HCT116 (cell line): ENCODE results near the gene KIF18A. TPM values are rescaled to one million over a fixed set of nuclear protein-coding genes. Genes with fewer than 3 reads are reported as not detected.

ENCODE experiments used
- ATAC-seq: fragments of 200-7000 bp; cut with Tn5 transposase; 2 replicates; pipeline ENCODE4 v1.9.1; 2020; ENCODE audit warnings: mild to moderate bottlenecking, moderate library complexity
- BruUV-seq: library from RNA; stranded (reverse); fragments of 400-500 nt; replicated peaks from 2 replicates; lab custom pipeline; 2021; lab: Mats Ljungman, UMichigan
- CTCF ChIA-PET: fragments of 300-600 bp; sonication (Branson Sonifier 250); formaldehyde crosslinking; loops from one replicate; lab custom pipeline; 2021; ENCODE audit warnings: antibody characterized with exemption; lab: Charles Lee
- POLR2A ChIA-PET: fragments of 300-600, 350-600 bp; sonication (Branson Sonifier 250); formaldehyde crosslinking; loops from one replicate; lab custom pipeline; 2021; ENCODE audit warnings: antibody characterized with exemption; lab: Charles Lee
- RAD21 ChIA-PET, 2 experiments: fragments of 300-600 bp; sonication (Branson Sonifier 250); formaldehyde crosslinking; loops; one replicate each; lab custom pipeline; 2023; ENCODE audit warnings: low total read pairs in 2 of 2; ENCODE audit not compliant: uncharacterized antibody in 2 of 2, unreplicated experiment in 2 of 2, low non-redundant PET in 1 of 2; lab: Charles Lee
- DNase-seq: peaks from one replicate; pipeline ENCODE4 v3.0.0-alpha.2; 2010; ENCODE audit warnings: low read depth, low spot score
- H2AFZ ChIP-seq: fragments of 200-600 bp; shearing (Covaris generic), sonication (generic); 2 replicates; pipeline ENCODE4 v1.6.1; 2017; ENCODE audit warnings: low read depth, mixed run types, mixed read lengths, antibody characterized with exemption, low read length; ENCODE audit not compliant: poor library complexity, severe bottlenecking
- H3K27ac ChIP-seq: 2 replicates; pipeline ENCODE4 v1.5.1; 2012; ENCODE audit warnings: low read depth, low read length
- H3K27me3 ChIP-seq: fragments of 200-600 bp; sonication (generic); 2 replicates; pipeline ENCODE4 v1.6.1; 2016; ENCODE audit warnings: mixed run types, low read length, mixed read lengths; ENCODE audit not compliant: insufficient read depth
- H3K36me3 ChIP-seq, 2 experiments: fragments of 200-500 bp in 1 of 2; fragments of 200-600 bp in 1 of 2; sonication (Bioruptor generic) in 1 of 2; sonication (generic) in 1 of 2; 2 replicates each; pipeline versions ENCODE4 v1.5.1 to v1.6.1; 2014 to 2016; ENCODE audit warnings: low read length in 2 of 2, inconsistent platforms in 1 of 2, mixed read lengths in 1 of 2, mixed run types in 1 of 2; ENCODE audit not compliant: insufficient read depth in 2 of 2, control insufficient read depth in 1 of 2
- H3K4me1 ChIP-seq, 2 experiments: fragments of 200-600 bp in 1 of 2; sonication (generic) in 1 of 2; 2 replicates each; pipeline versions ENCODE4 v1.5.1 to v1.6.1; 2012 to 2017; ENCODE audit warnings: low read length in 2 of 2, inconsistent platforms in 1 of 2, mild to moderate bottlenecking in 1 of 2, mixed read lengths in 1 of 2, mixed run types in 1 of 2, moderate library complexity in 1 of 2; ENCODE audit not compliant: insufficient read depth in 2 of 2, control insufficient read depth in 1 of 2
- H3K4me2 ChIP-seq: fragments of 200-600 bp; sonication (generic); 2 replicates; pipeline ENCODE4 v1.6.1; 2017; ENCODE audit warnings: mixed run types, low read length, mixed read lengths
- H3K4me3 ChIP-seq, 2 experiments: fragments of 200-600 bp in 1 of 2; sonication (generic) in 1 of 2; replicated peaks in 1 of 2; 2 replicates each; pipeline ENCODE4 v1.5.1; 2011 to 2016; ENCODE audit warnings: low read length in 2 of 2, control low read depth in 1 of 2, low read depth in 1 of 2, mild to moderate bottlenecking in 1 of 2, mixed read lengths in 1 of 2, mixed run types in 1 of 2
- H3K79me2 ChIP-seq: fragments of 200-600 bp; sonication (generic); 2 replicates; pipeline ENCODE4 v1.6.1; 2017; ENCODE audit warnings: mild to moderate bottlenecking, mixed run types, low read length, moderate library complexity, mixed read lengths; ENCODE audit not compliant: insufficient read depth
- H3K9ac ChIP-seq: fragments of 200-600 bp; sonication (generic); 2 replicates; pipeline ENCODE4 v1.6.1; 2016; ENCODE audit warnings: low read length, mixed read lengths
- H3K9me2 ChIP-seq: fragments of 200-600 bp; sonication (generic), shearing (Covaris generic); 2 replicates; pipeline ENCODE4 v1.6.1; 2017; ENCODE audit warnings: mixed run types, mild to moderate bottlenecking, moderate library complexity; ENCODE audit not compliant: insufficient read depth
- H3K9me3 ChIP-seq, 2 experiments: fragments of 200-500 bp in 1 of 2; fragments of 200-600 bp in 1 of 2; sonication (Bioruptor generic) in 1 of 2; sonication (generic) in 1 of 2; 2 replicates each; pipeline ENCODE4 v1.6.1; 2014 to 2017; ENCODE audit warnings: low read length in 2 of 2, mixed read lengths in 2 of 2, inconsistent platforms in 1 of 2, low read depth in 1 of 2, mild to moderate bottlenecking in 1 of 2, mixed run types in 1 of 2, moderate library complexity in 1 of 2; ENCODE audit not compliant: control insufficient read depth in 1 of 2, insufficient read depth in 1 of 2
- H4K20me1 ChIP-seq: fragments of 200-600 bp; sonication (generic), shearing (Covaris generic); 2 replicates; pipeline ENCODE4 v1.6.1; 2017; ENCODE audit warnings: mixed run types, mild to moderate bottlenecking, moderate library complexity; ENCODE audit not compliant: insufficient read depth
- CEBPB ChIP-seq: IDR thresholded peaks from 2 replicates; pipeline ENCODE4 v1.6.1; 2012; ENCODE audit warnings: low read depth
- EZH2 ChIP-seq: fragments of 200-600 bp; sonication (generic); IDR thresholded peaks from 2 replicates; pipeline ENCODE4 v1.6.1; 2017; ENCODE audit warnings: antibody characterized with exemption, mixed run types
- EZH2phosphoT487 ChIP-seq: fragments of 200-600 bp; IDR thresholded peaks from 2 replicates; pipeline ENCODE4 v1.6.1; 2018; ENCODE audit warnings: antibody characterized with exemption, borderline replicate concordance
- FOSL1 ChIP-seq: IDR thresholded peaks from 2 replicates; pipeline ENCODE4 v1.6.1; 2012; ENCODE audit warnings: low read depth
- POLR2A ChIP-seq: IDR thresholded peaks from 2 replicates; pipeline ENCODE4 v1.7.0; 2011; ENCODE audit warnings: borderline replicate concordance; ENCODE audit not compliant: insufficient read depth, insufficient read length; ENCODE audit errors: extremely low read depth
- RAD21 ChIP-seq: IDR thresholded peaks from 2 replicates; pipeline ENCODE4 v1.6.1; 2012; ENCODE audit warnings: low read depth, mild to moderate bottlenecking
- SIN3A ChIP-seq: IDR thresholded peaks from 2 replicates; pipeline ENCODE4 v1.6.1; 2012; ENCODE audit warnings: low read depth
- TCF7L2 ChIP-seq: IDR thresholded peaks from 2 replicates; pipeline ENCODE4 v1.7.0; 2011; ENCODE audit warnings: borderline replicate concordance, inconsistent platforms; ENCODE audit not compliant: insufficient read depth, insufficient read length; ENCODE audit errors: extremely low read depth
- ZNF274 ChIP-seq: fragments of 200-500 bp; sonication (Bioruptor generic); IDR thresholded peaks from 2 replicates; pipeline ENCODE4 v1.6.1; 2014; ENCODE audit warnings: mild to moderate bottlenecking, low read depth, low read length, inconsistent platforms
- intact Hi-C: fragments of 100-400 bp; cut with micrococcal nuclease; formaldehyde crosslinking; loops from 2 replicates; pipeline ENCODE4 v1.10.0; 2022
- total RNA-seq: library from RNA; stranded (reverse); gene quantifications from one replicate; pipeline ENCODE4 v1.2.1, GENCODE V29; 2021; ENCODE audit not compliant: unreplicated experiment
- TF ChIP-seq, protein P1 (sequence below): IDR thresholded peaks from 2 replicates; pipeline ENCODE4 v1.6.1; 2011; ENCODE audit warnings: mild to moderate bottlenecking, low read length, moderate library complexity; ENCODE audit not compliant: insufficient replicate concordance; ENCODE audit errors: extremely low read depth

KIF18A gene
- total RNA-seq, 1 experiment from 2014 or later, result 50.7 TPM

DNA sequence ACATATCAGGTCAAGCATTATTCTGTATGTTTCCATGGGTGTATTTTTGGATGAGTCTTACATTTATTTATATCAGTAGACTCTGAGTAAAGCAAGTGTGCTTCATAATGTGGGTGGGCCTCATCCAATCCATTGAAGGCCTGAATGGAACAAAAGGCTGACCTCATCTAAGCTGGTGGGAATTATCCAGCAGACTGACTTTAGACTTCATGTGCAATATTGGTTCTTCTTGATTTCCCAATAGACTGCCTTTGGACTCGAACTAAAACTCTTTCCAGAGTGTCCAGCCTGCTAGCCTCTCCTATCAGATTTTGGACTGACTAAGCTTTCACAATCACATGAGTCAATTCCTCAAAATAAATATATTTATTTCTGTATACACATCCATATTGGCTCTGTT, 116.2 kb downstream of the KIF18A start:
- Histone ChIP-seq H3K9me2 (no peaks in the 10 kb centered on the region), H3K4me2 (no peak overlapping the region), H3K79me2 (no peaks in the 10 kb centered on the region), H3K9ac (no peak overlapping the region), H3K4me1 (no peaks in the 10 kb centered on the region), H3K27me3 (no peaks in the 10 kb centered on the region), H3K4me3 (no peak overlapping the region), H3K36me3 (no peaks in the 10 kb centered on the region), H3K9me3 (no peaks in the 10 kb centered on the region), H3K27ac (no peak overlapping the region), H2AFZ (no peak overlapping the region), H4K20me1 (no peaks in the 10 kb centered on the region)
- no TSS peak for BruUV-seq
- TF ChIP-seq FOSL1 (no peak), RAD21 (no peak), EZH2phosphoT487 (no peak), EZH2 (no peak), CEBPB (no peak), POLR2A (no peak), SIN3A (no peak), TCF7L2 (no peak)
- ChIA-PET CTCF (no interaction called here), RAD21 (no interaction called here), POLR2A (no interaction called here)
- no peak for DNase-seq
- ATAC-seq, result no peak
- intact Hi-C loops, result no loop called here

DNA sequence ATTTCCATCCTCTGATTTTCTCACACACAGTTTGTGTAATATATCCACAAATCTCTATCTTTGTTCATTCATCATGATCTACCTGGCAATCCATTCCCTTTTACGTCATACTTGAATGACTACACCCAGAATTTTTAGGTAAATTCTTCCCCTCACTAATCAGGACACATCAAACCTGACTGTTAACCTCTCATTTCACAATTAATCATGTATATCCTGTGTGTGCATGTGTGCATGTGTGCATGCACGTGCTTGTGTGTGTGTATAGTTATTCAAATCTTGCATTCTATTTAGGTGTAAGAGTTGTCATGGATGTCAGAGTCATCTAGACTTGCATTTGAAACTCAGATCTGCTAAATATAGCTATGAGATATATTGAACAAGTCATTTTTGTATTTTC, 130.4 kb downstream of the KIF18A start:
- H3K4me2 ChIP-seq, result peak overlapping the region; percentile 36
- H3K79me2 ChIP-seq, result no peaks in the 10 kb centered on the region
- ChIA-PET CTCF (no interaction called here), RAD21 (no interaction called here), POLR2A (no interaction called here)
- H3K9me3 ChIP-seq, result peaks cover 0 to 4% of the 10 kb centered on the region in 2 experiments; a peak in 1 of 4 replicates
- H3K9me2 ChIP-seq, result no peaks in the 10 kb centered on the region
- H4K20me1 ChIP-seq, result no peaks in the 10 kb centered on the region
- H3K27me3 ChIP-seq, result no peaks in the 10 kb centered on the region
- ATAC-seq (no peak), DNase-seq (no peak)
- no peak overlapping the region for H2AFZ ChIP-seq
- BruUV-seq, result no TSS peak
- H3K36me3 ChIP-seq, result no peaks in the 10 kb centered on the region
- H3K27ac ChIP-seq, result no peak overlapping the region
- no peak for TF ChIP-seq ZNF274
- TF ChIP-seq, protein P1, sequence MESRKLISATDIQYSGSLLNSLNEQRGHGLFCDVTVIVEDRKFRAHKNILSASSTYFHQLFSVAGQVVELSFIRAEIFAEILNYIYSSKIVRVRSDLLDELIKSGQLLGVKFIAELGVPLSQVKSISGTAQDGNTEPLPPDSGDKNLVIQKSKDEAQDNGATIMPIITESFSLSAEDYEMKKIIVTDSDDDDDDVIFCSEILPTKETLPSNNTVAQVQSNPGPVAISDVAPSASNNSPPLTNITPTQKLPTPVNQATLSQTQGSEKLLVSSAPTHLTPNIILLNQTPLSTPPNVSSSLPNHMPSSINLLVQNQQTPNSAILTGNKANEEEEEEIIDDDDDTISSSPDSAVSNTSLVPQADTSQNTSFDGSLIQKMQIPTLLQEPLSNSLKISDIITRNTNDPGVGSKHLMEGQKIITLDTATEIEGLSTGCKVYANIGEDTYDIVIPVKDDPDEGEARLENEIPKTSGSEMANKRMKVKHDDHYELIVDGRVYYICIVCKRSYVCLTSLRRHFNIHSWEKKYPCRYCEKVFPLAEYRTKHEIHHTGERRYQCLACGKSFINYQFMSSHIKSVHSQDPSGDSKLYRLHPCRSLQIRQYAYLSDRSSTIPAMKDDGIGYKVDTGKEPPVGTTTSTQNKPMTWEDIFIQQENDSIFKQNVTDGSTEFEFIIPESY, result no peak
- no peak overlapping the region for H3K9ac ChIP-seq
- H3K4me3 ChIP-seq, result no peak overlapping the region
- intact Hi-C loops, result no loop called here
- H3K4me1 ChIP-seq, result peaks cover 7 to 12% of the 10 kb centered on the region in 2 experiments
